HCT116 (cell line): Measurements from ENCODE around the gene SORCS2.

Experiments used
- CTCF ChIP-seq, 3 experiments: fragments of 200-600 bp in 1 of 3; sonication (generic) in 1 of 3; IDR thresholded peaks in 2 of 3; conservative IDR thresholded peaks in 1 of 3; 2 replicates each; pipeline ENCODE4 v1.5.1; 2012 to 2017; ENCODE audit warnings: low read depth in 2 of 3, low read length in 2 of 3, antibody characterized with exemption in 1 of 3, borderline replicate concordance in 1 of 3, control low read depth in 1 of 3, mild to moderate bottlenecking in 1 of 3, mixed read lengths in 1 of 3, mixed run types in 1 of 3, moderate library complexity in 1 of 3; ENCODE audit not compliant: insufficient read depth in 1 of 3
- EGR1 ChIP-seq: IDR thresholded peaks from 2 replicates; pipeline ENCODE4 v1.6.1; 2012; ENCODE audit warnings: low read depth
- EZH2 ChIP-seq: fragments of 200-600 bp; sonication (generic); IDR thresholded peaks from 2 replicates; pipeline ENCODE4 v1.6.1; 2017; ENCODE audit warnings: antibody characterized with exemption, mixed run types
- MAX ChIP-seq: IDR thresholded peaks from 2 replicates; pipeline ENCODE4 v1.6.1; 2012
- POLR2A ChIP-seq: IDR thresholded peaks from 2 replicates; pipeline ENCODE4 v1.7.0; 2011; ENCODE audit warnings: borderline replicate concordance; ENCODE audit not compliant: insufficient read depth, insufficient read length; ENCODE audit errors: extremely low read depth
- REST ChIP-seq: IDR thresholded peaks from 2 replicates; pipeline ENCODE4 v1.6.1; 2012; ENCODE audit warnings: low read depth
- TCF7L2 ChIP-seq: IDR thresholded peaks from 2 replicates; pipeline ENCODE4 v1.7.0; 2011; ENCODE audit warnings: borderline replicate concordance, inconsistent platforms; ENCODE audit not compliant: insufficient read depth, insufficient read length; ENCODE audit errors: extremely low read depth
- ZFX ChIP-seq: fragments of 450-650 bp; IDR thresholded peaks from 2 replicates; pipeline ENCODE4 v1.6.1; 2017

- TF ChIP-seq REST (no peak), POLR2A (no peak), EGR1 (no peak), CTCF (IDR thresholded peaks at IDR 0.05 in 2 of 3, conservative IDR thresholded peaks at IDR 0.05 in 1 of 3; ENCODE audit: borderline replicate concordance in 1 of 3, insufficient read depth in 1 of 3, low read depth in 2 of 3, low read length in 2 of 3) (no peak), MAX (no peak), EZH2 (no peak), ZFX (no peak), TCF7L2 (no peak)
Measured at GRCh38 chr4:7687006-7687405, 494.7 kb downstream of the SORCS2 start.
